ENCODE data around the gene P2RX2.
A peak's percentile ranks its signal among the peaks of the same experiment; 100 is the strongest.

The P2RX2 gene

DNA sequence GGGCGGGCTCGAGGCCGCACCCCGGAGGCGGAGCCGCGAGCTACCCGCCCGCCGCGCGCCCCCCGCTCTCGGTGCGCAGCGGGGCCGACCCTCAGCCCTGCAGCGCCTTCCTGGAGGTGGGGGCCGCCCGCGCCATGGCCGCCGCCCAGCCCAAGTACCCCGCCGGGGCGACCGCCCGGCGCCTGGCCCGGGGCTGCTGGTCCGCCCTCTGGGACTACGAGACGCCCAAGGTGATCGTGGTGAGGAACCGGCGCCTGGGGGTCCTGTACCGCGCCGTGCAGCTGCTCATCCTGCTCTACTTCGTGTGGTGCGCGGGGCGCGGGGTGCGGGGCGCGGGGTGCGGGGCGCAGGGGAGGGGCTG is at the start of gene P2RX2:
P2RX2 (plus strand) TSS at position 94 of the 361 bp plus-strand sequence; CDS start at position 135, 41 bp downstream.
- Mint-ChIP-seq H3K27ac (peak within 1 kb of the TSS; percentile 57), H3K36me3 (ENCODE audit: low read depth) (peaks cover 8% of the 10 kb centered on the region), H3K27me3 (ENCODE audit: low read depth) (peaks cover 21% of the 10 kb centered on the region), H3K4me3 (no peak within 1 kb of the TSS), H3K9me3 (peaks cover 11% of the 10 kb centered on the region), H3K4me1 (ENCODE audit: low read depth) (peaks cover 5% of the 10 kb centered on the region)
- no peak for DNase-seq (ENCODE audit: low spot score)

DNA sequence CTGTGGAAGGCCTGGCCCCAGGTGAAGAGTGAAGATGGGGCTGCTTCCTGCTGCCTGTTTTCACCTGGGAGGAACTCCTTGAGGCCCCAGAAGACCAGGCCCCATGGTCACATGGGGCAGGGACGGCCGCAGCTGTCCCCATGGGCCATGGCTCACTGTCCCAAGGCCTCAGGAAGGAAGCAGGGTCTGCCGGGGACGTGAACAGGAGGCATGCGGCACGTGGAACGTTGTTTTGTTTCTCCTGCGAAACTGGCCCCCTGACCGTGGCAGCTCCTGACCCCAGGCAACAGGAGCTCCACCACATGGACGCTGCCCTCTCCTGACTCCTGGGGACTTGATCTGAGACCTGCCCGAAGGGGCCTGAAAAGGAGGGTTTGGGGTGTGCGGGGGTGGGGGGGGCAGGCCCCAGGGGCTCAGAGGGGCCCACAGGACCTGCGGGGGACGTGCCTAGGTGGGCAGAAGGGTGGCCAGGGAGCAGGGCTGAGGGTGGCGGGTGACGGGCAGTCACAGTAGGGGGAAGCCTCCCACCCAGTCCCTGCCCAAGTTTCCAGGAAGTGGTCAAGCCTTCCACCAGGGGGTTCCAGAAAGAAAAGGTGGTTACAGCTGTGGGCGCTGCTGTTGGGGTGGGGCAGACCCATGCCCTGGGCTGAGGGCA is 49.6 kb upstream of the P2RX2 start:
- no peaks in the 10 kb centered on the region for H3K36me3 Mint-ChIP-seq (ENCODE audit: low read depth)

DNA sequence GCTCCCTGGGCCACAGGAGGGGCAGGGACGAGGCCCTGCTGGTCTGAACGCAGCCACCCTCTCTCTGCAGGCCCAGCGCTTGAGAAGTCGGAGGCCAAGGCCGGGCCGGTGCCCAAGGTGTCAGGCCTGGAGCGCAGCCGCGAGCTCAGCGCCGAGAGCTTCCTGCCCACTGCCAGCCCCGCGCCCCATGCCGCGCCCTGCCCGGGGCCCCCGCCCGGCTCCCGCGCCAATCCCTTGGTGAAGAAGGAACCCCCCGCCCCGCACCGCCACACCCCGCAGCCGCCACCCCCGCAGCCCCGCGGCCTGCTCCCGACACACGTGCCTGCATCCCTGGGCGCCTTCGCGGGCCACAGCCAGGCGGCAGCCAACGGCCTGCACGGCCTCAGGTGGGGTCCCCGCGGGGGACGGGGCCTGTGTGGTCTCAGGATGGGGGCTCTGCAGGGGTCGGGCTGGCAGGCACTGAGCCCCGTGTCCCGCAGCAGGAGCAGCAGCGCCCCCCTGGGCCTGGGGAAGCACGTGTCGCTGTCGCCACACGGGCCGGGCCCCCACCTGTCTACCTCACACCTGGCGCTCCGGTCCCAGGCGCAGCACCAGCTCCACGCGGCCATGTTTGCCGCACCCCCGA is 48.6 kb upstream of the P2RX2 start:
- Mint-ChIP-seq H3K27me3 (ENCODE audit: low read depth) (no peaks in the 10 kb centered on the region), H3K4me3 (no peak overlapping the region), H3K4me1 (ENCODE audit: low read depth) (no peaks in the 10 kb centered on the region), H3K36me3 (ENCODE audit: low read depth) (no peaks in the 10 kb centered on the region), H3K9me3 (no peaks in the 10 kb centered on the region), H3K27ac (no peak overlapping the region)
- no peak for DNase-seq (ENCODE audit: low spot score)

More for the DNA sequence above, 49.6 kb upstream of the P2RX2 start:
- Mint-ChIP-seq H3K4me3 (no peak overlapping the region), H3K4me1 (ENCODE audit: low read depth) (no peaks in the 10 kb centered on the region), H3K9me3 (no peaks in the 10 kb centered on the region), H3K27ac (no peak overlapping the region), H3K27me3 (ENCODE audit: low read depth) (no peaks in the 10 kb centered on the region)
- no peak for DNase-seq (ENCODE audit: low spot score)

DNA sequence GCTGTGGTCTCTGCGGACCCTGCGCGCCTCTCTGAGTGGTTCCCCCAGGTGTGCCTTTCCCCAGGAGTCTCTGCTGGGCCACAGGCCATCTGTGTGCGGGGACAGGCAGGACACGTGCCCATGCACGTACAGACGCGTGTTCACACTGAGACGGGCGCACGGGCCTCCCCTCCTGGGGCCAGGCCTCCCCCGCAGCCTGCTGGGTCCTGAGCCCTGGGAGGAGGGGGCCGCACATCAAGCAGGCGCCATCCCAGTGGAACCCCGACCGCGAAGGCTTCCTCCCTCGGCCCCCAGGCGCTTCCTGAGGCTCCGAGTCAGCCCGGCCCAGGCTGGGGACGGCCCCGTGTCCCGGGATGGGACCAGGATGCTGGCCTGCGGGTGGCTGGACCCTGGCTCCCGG is 47.9 kb upstream of the P2RX2 start:
- DNase-seq (ENCODE audit: low spot score) = no peak
- Mint-ChIP-seq H3K27ac (no peak overlapping the region), H3K4me3 (no peak overlapping the region), H3K9me3 (no peaks in the 10 kb centered on the region), H3K27me3 (ENCODE audit: low read depth) (no peaks in the 10 kb centered on the region), H3K36me3 (ENCODE audit: low read depth) (no peaks in the 10 kb centered on the region), H3K4me1 (ENCODE audit: low read depth) (no peaks in the 10 kb centered on the region)

DNA sequence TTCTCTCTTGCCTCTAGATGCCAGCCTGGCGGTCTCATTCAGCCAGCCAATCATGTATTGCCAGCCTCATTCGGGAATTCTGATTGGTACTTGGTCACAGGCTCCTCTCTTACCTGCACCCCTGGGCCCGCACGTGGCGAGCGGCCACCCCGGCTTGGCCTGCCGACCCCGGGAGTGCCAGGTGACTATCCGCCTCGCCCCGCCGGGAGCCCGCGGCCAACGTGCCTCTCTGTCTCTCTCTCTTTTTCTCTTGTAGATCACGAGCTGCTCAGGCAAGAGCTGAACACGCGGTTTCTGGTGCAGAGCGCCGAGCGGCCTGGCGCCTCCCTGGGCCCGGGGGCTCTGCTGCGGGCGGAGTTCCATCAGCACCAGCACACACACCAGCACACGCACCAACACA is 47.5 kb upstream of the P2RX2 start:
- no peaks in the 10 kb centered on the region for H3K36me3 Mint-ChIP-seq (ENCODE audit: low read depth)
- H3K27ac Mint-ChIP-seq = no peak overlapping the region
- no peak overlapping the region for H3K4me3 Mint-ChIP-seq
- H3K9me3 Mint-ChIP-seq = no peaks in the 10 kb centered on the region
- no peak for DNase-seq (ENCODE audit: low spot score)
- no peaks in the 10 kb centered on the region for H3K4me1 Mint-ChIP-seq (ENCODE audit: low read depth)
- no peaks in the 10 kb centered on the region for H3K27me3 Mint-ChIP-seq (ENCODE audit: low read depth)

DNA sequence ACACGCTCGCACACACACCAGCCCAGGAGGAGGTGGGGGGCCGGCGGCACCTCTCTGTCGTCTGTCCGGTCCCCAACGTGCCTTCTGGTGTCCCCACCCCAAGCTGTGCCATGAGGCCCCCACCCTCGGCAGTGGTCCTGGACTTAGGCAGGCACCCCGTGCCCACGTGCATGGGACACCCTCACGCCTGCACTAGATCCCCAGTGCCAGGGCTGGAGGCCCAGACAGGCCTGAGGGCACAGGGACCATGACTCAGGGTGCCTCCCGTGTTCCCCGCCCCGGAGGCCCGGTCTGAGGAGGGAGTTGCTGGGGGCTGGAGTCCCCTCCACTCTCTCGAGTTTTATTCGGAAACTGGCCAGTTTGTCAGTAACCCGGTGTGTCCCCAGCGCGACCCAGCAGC is 47.0 kb upstream of the P2RX2 start:
- no peak overlapping the region for H3K27ac Mint-ChIP-seq
- no peaks in the 10 kb centered on the region for H3K36me3 Mint-ChIP-seq (ENCODE audit: low read depth)
- no peak overlapping the region for H3K4me3 Mint-ChIP-seq
- no peaks in the 10 kb centered on the region for H3K4me1 Mint-ChIP-seq (ENCODE audit: low read depth)
- H3K27me3 Mint-ChIP-seq (ENCODE audit: low read depth) = no peaks in the 10 kb centered on the region
- no peak for DNase-seq (ENCODE audit: low spot score)
- no peaks in the 10 kb centered on the region for H3K9me3 Mint-ChIP-seq

DNA sequence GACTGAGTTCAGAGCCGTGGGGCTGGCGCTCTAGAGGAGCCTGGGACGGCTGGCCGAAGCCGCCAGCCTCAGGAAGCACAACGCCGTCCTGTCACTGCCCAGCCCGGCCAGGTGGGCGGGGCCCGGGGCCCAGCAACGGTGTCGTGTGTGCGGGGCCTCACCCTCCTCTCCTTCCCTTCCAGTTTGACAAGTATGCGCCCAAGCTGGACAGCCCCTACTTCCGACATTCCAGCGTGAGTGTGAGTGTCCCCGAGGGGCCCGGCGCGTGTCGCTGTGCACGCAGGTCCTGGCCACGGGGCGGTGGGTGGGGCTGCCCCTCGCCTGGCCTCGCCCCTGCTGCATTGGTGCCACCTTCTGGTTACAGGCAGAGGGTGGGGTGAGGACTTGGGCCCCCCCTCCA is 46.5 kb upstream of the P2RX2 start:
- no peak for DNase-seq (ENCODE audit: low spot score)
- H3K27ac Mint-ChIP-seq = no peak overlapping the region
- no peak overlapping the region for H3K4me3 Mint-ChIP-seq
- no peaks in the 10 kb centered on the region for H3K27me3 Mint-ChIP-seq (ENCODE audit: low read depth)
- H3K9me3 Mint-ChIP-seq = no peaks in the 10 kb centered on the region
- no peaks in the 10 kb centered on the region for H3K4me1 Mint-ChIP-seq (ENCODE audit: low read depth)
- H3K36me3 Mint-ChIP-seq (ENCODE audit: low read depth) = no peaks in the 10 kb centered on the region

DNA sequence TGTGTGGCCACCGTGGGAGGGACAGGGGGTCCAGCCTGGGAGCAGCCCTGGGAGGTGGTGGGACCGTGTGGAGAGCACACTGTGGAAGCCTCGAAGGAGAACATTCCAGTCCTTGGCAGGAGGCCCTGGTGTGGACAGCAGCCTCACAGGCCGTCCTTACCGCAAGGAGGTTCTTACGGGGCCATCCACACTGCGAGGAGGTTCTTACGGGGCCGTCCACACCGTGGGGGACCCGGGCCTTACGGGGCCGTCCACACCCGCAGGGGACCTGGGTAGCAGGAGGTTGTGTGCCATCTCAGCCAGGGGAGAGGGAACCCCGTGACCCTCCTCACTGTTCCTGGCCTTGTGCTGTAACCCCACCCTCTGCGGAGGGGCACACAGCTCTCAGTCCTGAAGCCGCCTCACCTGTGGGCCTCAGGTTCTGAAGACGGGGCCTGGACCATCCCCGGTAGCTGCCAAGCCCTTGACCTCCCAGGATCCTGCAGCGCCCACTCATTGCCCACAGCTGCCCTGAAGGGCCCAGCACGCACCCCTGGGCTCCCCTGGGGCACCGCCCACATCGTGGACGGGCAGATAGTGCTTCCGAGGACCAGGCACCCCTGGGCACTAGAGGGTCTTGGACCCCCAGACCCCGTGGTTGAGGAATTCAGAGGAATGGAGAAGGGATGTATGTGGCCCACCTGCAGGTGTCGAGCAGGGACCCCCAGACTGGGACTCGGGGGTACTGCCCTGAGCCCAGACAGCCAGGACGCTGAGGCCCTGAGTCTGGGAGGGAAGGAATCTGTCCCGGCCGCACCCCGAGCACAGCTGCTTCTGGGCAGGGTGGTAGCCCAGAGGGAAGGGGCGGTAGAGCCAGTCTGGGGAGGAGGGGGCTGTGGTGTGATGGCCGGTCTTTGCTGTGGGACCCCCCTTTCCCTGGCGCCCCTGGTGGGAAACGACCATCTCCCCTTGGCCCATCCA is 45.5 kb upstream of the P2RX2 start:
- Mint-ChIP-seq H3K4me1 (ENCODE audit: low read depth) (no peaks in the 10 kb centered on the region), H3K27ac (no peak overlapping the region), H3K9me3 (no peaks in the 10 kb centered on the region), H3K27me3 (ENCODE audit: low read depth) (no peaks in the 10 kb centered on the region), H3K36me3 (ENCODE audit: low read depth) (peaks cover 3% of the 10 kb centered on the region), H3K4me3 (no peak overlapping the region)
- no peak for DNase-seq (ENCODE audit: low spot score)

DNA sequence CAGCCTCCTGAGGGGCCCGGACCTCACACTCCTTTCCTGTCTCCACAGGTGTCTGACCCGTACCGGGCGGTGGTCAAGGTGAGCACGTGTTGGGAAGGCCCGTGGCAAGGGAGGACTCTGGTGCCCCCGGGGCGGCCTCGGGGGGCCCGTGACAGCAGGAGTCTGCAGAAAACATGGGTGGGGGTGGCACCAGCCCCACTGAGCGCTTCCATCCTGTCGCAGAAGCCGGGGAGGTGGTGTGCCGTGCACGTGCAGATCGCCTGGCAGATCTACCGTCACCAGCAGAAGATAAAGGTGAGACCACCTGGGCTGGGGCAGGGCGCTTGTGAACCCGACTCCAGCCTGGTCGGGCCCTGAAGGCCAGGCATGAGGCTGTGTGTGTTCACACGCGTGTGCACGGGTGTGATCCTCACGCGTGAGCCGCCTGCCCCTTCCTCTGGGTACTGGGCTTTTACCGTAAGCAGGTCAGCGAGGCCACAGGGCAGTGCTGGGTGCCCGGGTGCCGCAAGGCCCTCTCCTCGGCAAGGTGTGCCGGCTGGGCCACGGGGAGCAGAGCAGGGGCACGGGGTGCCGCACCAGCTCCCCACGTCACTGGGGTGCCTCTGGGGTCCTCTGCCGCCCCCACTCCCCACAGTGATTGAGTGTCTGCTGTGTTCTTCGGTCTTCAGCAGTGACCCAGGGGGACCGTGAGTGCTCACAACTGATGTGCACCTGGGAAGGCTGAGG is 44.1 kb upstream of the P2RX2 start:
- Mint-ChIP-seq H3K4me3 (no peak overlapping the region), H3K27me3 (ENCODE audit: low read depth) (no peaks in the 10 kb centered on the region), H3K36me3 (ENCODE audit: low read depth) (peaks cover 3% of the 10 kb centered on the region), H3K4me1 (ENCODE audit: low read depth) (no peaks in the 10 kb centered on the region), H3K9me3 (no peaks in the 10 kb centered on the region), H3K27ac (no peak overlapping the region)
- DNase-seq (ENCODE audit: low spot score) = no peak

DNA sequence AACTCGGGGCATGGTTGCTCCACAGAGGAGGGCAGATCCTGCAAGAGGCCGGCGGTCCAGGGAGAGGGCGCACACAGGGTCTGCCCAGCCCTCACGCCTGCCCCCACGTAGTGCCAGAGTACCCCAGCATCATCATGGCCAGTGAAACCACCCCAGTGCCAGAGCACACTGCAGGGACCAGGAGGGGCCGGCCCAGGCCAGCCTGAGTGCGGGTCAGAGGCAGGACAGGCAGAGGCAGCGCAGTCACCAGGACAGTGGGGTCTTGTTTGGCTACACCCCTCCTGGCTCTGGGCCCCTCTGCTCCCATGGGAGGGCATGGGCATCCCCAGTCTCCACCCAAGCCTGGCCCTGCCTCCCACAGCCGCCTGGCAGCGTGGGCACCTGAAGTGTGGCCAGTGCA is 42.9 kb upstream of the P2RX2 start:
- Mint-ChIP-seq H3K27ac (no peak overlapping the region), H3K9me3 (no peaks in the 10 kb centered on the region), H3K4me3 (no peak overlapping the region), H3K36me3 (ENCODE audit: low read depth) (peaks cover 3% of the 10 kb centered on the region), H3K27me3 (ENCODE audit: low read depth) (no peaks in the 10 kb centered on the region), H3K4me1 (ENCODE audit: low read depth) (no peaks in the 10 kb centered on the region)
- no peak for DNase-seq (ENCODE audit: low spot score)

DNA sequence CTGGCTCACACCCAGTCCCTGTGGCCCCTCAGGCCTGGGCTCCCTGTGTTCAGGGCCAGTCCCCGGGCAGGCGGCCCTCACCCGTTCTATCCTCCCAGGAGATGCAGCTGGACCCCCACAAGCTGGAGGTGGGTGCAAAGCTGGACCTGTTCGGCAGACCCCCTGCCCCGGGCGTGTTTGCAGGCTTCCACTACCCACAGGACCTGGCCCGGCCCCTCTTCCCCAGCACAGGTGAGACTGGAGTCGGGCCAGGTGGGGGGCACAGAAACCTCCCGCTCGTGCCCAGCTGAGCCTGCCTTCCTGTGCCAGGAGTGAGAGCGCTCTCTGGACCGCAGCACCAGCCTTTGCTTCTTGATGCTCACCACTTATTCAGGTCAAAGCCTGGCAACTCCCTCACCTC is 41.9 kb upstream of the P2RX2 start:
- H3K4me1 Mint-ChIP-seq (ENCODE audit: low read depth) = no peaks in the 10 kb centered on the region
- H3K36me3 Mint-ChIP-seq (ENCODE audit: low read depth) = peaks cover 3% of the 10 kb centered on the region
- no peak overlapping the region for H3K27ac Mint-ChIP-seq
- DNase-seq (ENCODE audit: low spot score) = no peak
- H3K9me3 Mint-ChIP-seq = no peaks in the 10 kb centered on the region
- H3K4me3 Mint-ChIP-seq = no peak overlapping the region
- H3K27me3 Mint-ChIP-seq (ENCODE audit: low read depth) = no peaks in the 10 kb centered on the region

DNA sequence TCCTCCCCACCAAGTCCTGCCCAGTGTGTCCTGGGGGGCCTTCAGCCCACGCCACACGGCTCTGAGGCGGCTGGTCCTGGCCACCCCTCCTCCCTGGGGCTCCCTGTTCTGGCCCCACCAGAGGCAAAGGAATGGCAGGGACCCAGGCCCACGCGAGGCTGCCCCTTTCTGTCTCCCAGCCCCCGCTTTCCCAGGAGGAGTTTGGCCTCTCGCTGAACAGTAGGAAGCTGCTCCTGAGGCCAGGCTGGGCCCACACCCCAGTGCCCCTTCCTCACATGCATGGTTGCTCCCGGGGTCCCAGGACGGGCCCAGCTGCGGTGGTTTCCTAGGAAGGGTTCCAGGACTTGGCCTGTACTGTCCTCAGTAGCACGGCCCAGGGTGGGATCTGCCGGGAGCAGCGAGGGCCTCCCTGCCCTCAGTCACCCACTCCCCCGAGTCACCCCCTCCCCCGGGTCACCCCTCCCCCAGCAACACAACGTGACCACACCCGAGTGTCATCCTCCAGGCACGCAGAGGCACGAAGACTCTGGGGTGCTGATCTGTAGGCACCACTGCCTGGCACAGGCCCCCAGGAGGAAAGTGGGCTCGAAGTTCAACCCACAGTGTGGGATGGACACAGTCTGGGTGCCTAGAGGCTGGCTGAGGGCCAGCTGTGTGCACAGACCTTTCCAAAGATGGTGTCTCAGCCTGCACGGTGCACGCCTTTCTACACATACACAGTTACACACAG is 41.2 kb upstream of the P2RX2 start:
- peaks cover 3% of the 10 kb centered on the region for H3K36me3 Mint-ChIP-seq (ENCODE audit: low read depth)
- no peak overlapping the region for H3K4me3 Mint-ChIP-seq
- H3K27me3 Mint-ChIP-seq (ENCODE audit: low read depth) = no peaks in the 10 kb centered on the region
- H3K27ac Mint-ChIP-seq = no peak overlapping the region
- DNase-seq (ENCODE audit: low spot score) = no peak
- no peaks in the 10 kb centered on the region for H3K4me1 Mint-ChIP-seq (ENCODE audit: low read depth)
- H3K9me3 Mint-ChIP-seq = no peaks in the 10 kb centered on the region

DNA sequence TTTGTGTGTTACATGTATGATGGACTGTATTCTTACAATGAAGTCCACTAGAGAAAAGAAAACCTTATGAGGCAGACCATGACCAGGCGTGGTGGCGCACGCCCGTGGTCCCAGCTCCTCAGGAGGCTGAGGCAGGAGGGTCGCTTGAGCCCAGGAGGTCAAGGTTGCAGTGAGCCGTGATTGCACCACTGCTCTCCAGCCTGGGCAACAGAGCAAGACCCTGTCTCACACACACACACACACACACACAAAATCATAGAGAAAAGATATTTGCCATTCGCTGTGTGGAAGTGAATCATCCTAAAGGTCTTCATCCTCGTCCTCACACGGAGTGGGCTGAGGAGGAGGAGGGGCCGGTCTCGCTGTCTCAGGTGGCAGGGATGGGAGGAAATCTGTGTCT is 40.5 kb upstream of the P2RX2 start:
- no peaks in the 10 kb centered on the region for H3K27me3 Mint-ChIP-seq (ENCODE audit: low read depth)
- no peak overlapping the region for H3K4me3 Mint-ChIP-seq
- peaks cover 3% of the 10 kb centered on the region for H3K36me3 Mint-ChIP-seq (ENCODE audit: low read depth)
- H3K27ac Mint-ChIP-seq = no peak overlapping the region
- no peaks in the 10 kb centered on the region for H3K9me3 Mint-ChIP-seq
- H3K4me1 Mint-ChIP-seq (ENCODE audit: low read depth) = no peaks in the 10 kb centered on the region
- no peak for DNase-seq (ENCODE audit: low spot score)
